Stomach (tissue), 9 donors: Measurements from ENCODE around the gene GJA5. TPM values are rescaled to one million over a fixed set of nuclear protein-coding genes. Genes with fewer than 3 reads are reported as not detected.

Experiments used
- DNase-seq, 2 donors: peaks; one replicate each; pipeline versions ENCODE4 v3.0.0 to v3.0.0-alpha.2; 2013 to 2019
- H3K27ac ChIP-seq, 5 donors: fragments of 200-600 bp in 4 of 5; sonication (generic) in 4 of 5; one replicate each; pipeline ENCODE4 v1.5.1; 2013 to 2019; ENCODE audit warnings: mild to moderate bottlenecking in 1 of 5, moderate library complexity in 1 of 5
- H3K27me3 ChIP-seq, 3 donors: fragments of 200-600 bp; sonication (generic); one replicate each; pipeline ENCODE4 v1.5.1; 2017 to 2019; ENCODE audit warnings: mixed run types in 1 of 3
- H3K36me3 ChIP-seq, 4 donors: fragments of 200-600 bp; sonication (generic); 1 replicate in 3 of 4; 2 replicates in 1 of 4; pipeline ENCODE4 v1.5.1; 2016 to 2019
- H3K4me1 ChIP-seq, 4 donors: fragments of 200-600 bp; sonication (generic); one replicate each; pipeline ENCODE4 v1.5.1; 2016 to 2019
- H3K4me3 ChIP-seq, 4 donors: fragments of 200-600 bp; sonication (generic) in 3 of 4; one replicate each; pipeline ENCODE4 v1.5.1; 2016 to 2019; ENCODE audit warnings: mild to moderate bottlenecking in 1 of 4
- H3K9me3 ChIP-seq, 4 donors: fragments of 200-600 bp; sonication (generic); one replicate each; pipeline ENCODE4 v1.5.1; 2016 to 2019
- EP300 ChIP-seq: sonication (generic); formaldehyde crosslinking; IDR thresholded peaks from one replicate; pipeline ENCODE4 v1.6.1; 2017; ENCODE audit warnings: antibody characterized with exemption
- POLR2A ChIP-seq, 4 donors: fragments of 450-650 bp; IDR thresholded peaks; one replicate each; pipeline ENCODE4 v1.6.1; 2016; ENCODE audit warnings: antibody characterized with exemption in 4 of 4, control low read depth in 2 of 4, mild to moderate bottlenecking in 1 of 4, moderate library complexity in 1 of 4
- POLR2AphosphoS5 ChIP-seq, 3 donors: sonication (generic); formaldehyde crosslinking; IDR thresholded peaks; one replicate each; pipeline ENCODE4 v1.6.1; 2016; ENCODE audit warnings: antibody characterized with exemption in 3 of 3
- WGBS, 5 donors: extraction: QIAGEN DNeasy Blood & Tissue Kit in 3 of 5; methylation state at CpG; one replicate each; pipeline versions ENCODE4 v1.1.5 to v1.1.7; 2013 to 2018; 5-methylcytosine and 5-hydroxymethylcytosine counted together
- intact Hi-C: fragments of 100-400 bp; cut with DNase I; formaldehyde crosslinking; loops from one replicate; pipeline ENCODE4 v1.15.1; 2023; ENCODE audit warnings: low total_unique reads
- polyA plus RNA-seq, 3 donors: library from polyadenylated mRNA; stranded (reverse); fragments of 200-250 nt; gene quantifications; one replicate each; pipeline ENCODE4 v1.2.3, GENCODE V29; 2013
- total RNA-seq, 5 donors: library from RNA; depleted of rRNA; stranded (reverse); fragments of >200 nt; gene quantifications; one replicate each; pipeline versions ENCODE4 v1.1.0 to v1.2.3, GENCODE V29; 2014 to 2016
- TF ChIP-seq, protein P1 (sequence below), 7 experiments: fragments of 450-650 bp in 4 of 7; fragments of 200-600 bp in 3 of 7; sonication (generic) in 3 of 7; IDR thresholded peaks; one replicate each; pipeline ENCODE4 v1.5.1; 2016 to 2019; ENCODE audit warnings: antibody characterized with exemption in 7 of 7, control low read depth in 2 of 7, mild to moderate bottlenecking in 1 of 7
- donor health status: healthy with polysubstance abuse.
- donor health status: Bipolar disorder and iron deficiency.
- donor health status: healthy.

Gene GJA5
- total and polyA plus RNA-seq, 8 donors, result under 0.01 to 4.8 (median 1.1) TPM; not detected in 1

DNA sequence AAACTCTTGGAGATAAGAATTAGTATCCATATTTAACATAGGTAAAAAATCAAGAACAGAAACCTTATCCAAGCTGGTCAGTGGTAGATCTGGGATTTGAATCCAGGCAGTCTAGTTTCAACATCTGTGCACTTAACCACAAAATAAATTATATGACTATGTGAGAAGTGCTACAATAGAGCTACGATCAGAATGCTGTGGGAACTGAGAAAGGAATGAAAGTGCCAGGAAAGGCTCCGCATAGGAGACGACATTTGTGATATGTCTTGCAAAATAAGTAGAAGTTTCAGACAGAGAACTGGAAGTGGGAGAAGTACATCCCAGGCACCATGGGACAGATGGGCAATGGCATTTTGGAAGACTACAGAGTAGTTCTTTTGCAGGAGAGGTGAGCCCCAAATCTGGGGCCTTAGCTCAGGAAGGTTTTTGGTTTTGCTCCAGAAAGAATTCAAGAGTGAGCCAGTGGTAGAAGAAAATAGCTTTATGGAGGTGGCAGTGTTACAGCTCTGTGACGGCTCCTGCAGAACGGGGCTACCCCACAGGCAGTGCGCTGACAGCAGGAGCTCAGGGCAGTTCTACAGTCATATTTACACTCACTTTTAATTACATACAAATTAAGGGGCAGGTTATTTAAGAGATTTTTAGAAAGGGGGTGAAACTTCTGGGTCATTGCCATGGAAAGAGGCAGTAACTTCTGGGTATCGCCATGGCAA is 25.5 kb upstream of the GJA5 start:
- H3K4me3 ChIP-seq, result no peak overlapping the region
- no peak for DNase-seq
- intact Hi-C loops, result no loop called here
- H3K4me1 ChIP-seq, result no peaks in the 10 kb centered on the region
- TF ChIP-seq POLR2AphosphoS5 (IDR thresholded peaks at IDR 0.05), result no peak
- TF ChIP-seq, protein P1, sequence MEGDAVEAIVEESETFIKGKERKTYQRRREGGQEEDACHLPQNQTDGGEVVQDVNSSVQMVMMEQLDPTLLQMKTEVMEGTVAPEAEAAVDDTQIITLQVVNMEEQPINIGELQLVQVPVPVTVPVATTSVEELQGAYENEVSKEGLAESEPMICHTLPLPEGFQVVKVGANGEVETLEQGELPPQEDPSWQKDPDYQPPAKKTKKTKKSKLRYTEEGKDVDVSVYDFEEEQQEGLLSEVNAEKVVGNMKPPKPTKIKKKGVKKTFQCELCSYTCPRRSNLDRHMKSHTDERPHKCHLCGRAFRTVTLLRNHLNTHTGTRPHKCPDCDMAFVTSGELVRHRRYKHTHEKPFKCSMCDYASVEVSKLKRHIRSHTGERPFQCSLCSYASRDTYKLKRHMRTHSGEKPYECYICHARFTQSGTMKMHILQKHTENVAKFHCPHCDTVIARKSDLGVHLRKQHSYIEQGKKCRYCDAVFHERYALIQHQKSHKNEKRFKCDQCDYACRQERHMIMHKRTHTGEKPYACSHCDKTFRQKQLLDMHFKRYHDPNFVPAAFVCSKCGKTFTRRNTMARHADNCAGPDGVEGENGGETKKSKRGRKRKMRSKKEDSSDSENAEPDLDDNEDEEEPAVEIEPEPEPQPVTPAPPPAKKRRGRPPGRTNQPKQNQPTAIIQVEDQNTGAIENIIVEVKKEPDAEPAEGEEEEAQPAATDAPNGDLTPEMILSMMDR (IDR thresholded peaks at IDR 0.05), result no peak
- TF ChIP-seq POLR2A (IDR thresholded peaks at IDR 0.05), result no peak
- no peak for TF ChIP-seq EP300
- H3K27ac ChIP-seq, result no peak overlapping the region
- no peaks in the 10 kb centered on the region for H3K36me3 ChIP-seq
- peaks cover 0 to 22% (median 4%) of the 10 kb centered on the region in 3 donors for H3K27me3 ChIP-seq
- no peaks in the 10 kb centered on the region for H3K9me3 ChIP-seq
- 73 to 89% (median 84%) methylated on average over 7 of the region's 7 CpGs for WGBS, 5 donors

GRCh38 chr1:147784941-147785340 is 24.5 kb upstream of the GJA5 start:
- Histone ChIP-seq H3K9me3 (no peaks in the 10 kb centered on the region), H3K36me3 (no peaks in the 10 kb centered on the region), H3K27ac (no peak overlapping the region), H3K27me3 (peaks cover 0 to 28% (median 4%) of the 10 kb centered on the region in 3 donors), H3K4me3 (no peak overlapping the region), H3K4me1 (no peaks in the 10 kb centered on the region)
- 76 to 94% (median 89%) methylated on average over 1 of the region's 1 CpG for WGBS, 5 donors
- no peak for TF ChIP-seq POLR2A (IDR thresholded peaks at IDR 0.05)
- no peak for TF ChIP-seq POLR2AphosphoS5 (IDR thresholded peaks at IDR 0.05)
- TF ChIP-seq, protein P1 (IDR thresholded peaks at IDR 0.05), result no peak
- TF ChIP-seq EP300, result no peak
- intact Hi-C loops, result no loop called here
- no peak for DNase-seq

- intact Hi-C loops, result no loop called here
- no peak for DNase-seq
- 26 to 49% (median 30%) methylated on average over 3 of the region's 3 CpGs for WGBS, 5 donors
- TF ChIP-seq, protein P1 (IDR thresholded peaks at IDR 0.05), result no peak
- TF ChIP-seq POLR2A (IDR thresholded peaks at IDR 0.05) (no peak), POLR2AphosphoS5 (IDR thresholded peaks at IDR 0.05) (no peak), EP300 (no peak)
- H3K4me1 ChIP-seq, result no peaks in the 10 kb centered on the region
- H3K4me3 ChIP-seq, result no peak overlapping the region
- no peak overlapping the region for H3K27ac ChIP-seq
- H3K36me3 ChIP-seq, result no peaks in the 10 kb centered on the region
- no peaks in the 10 kb centered on the region for H3K9me3 ChIP-seq
- H3K27me3 ChIP-seq, result peaks cover 0 to 30% (median 4%) of the 10 kb centered on the region in 3 donors
These were observed 20.7 kb upstream of the GJA5 start for GRCh38 chr1:147781056-147781471.

GRCh38 chr1:147777694-147778093 is 17.3 kb upstream of the GJA5 start:
- Histone ChIP-seq H3K4me3 (no peak overlapping the region), H3K27me3 (peaks cover 0 to 54% (median 8%) of the 10 kb centered on the region in 3 donors), H3K9me3 (no peaks in the 10 kb centered on the region), H3K27ac (no peak overlapping the region), H3K4me1 (no peaks in the 10 kb centered on the region), H3K36me3 (no peaks in the 10 kb centered on the region)
- TF ChIP-seq EP300 (no peak), POLR2AphosphoS5 (IDR thresholded peaks at IDR 0.05) (no peak), POLR2A (IDR thresholded peaks at IDR 0.05) (no peak)
- TF ChIP-seq, protein P1 (IDR thresholded peaks at IDR 0.05), result no peak
- WGBS, 5 donors, result 58 to 69% (median 65%) methylated on average over 5 of the region's 5 CpGs
- intact Hi-C loops, result no loop called here
- DNase-seq, result no peak
